ENCODE measurements around the gene LRP5. TPM values are rescaled to one million over a fixed set of nuclear protein-coding genes. Genes with fewer than 3 reads are reported as not detected.

LRP5 gene
- total and polyA plus RNA-seq, 9 of the 15 experiments (the other 6 are each of a cell fraction or from before 2014, with no cell fraction given): 0.48 to 44.2 (median 13.5) TPM

- no peak for TF ChIP-seq MGA (IDR thresholded peaks at IDR 0.05)
- TF ChIP-seq FOXA3 (CRISPR knock-in tag; conservative IDR thresholded peaks at IDR 0.05 in 1 of 2, IDR thresholded peaks at IDR 0.05 in 1 of 2): no peak
- TF ChIP-seq SREBF2 (CRISPR knock-in tag; IDR thresholded peaks at IDR 0.05): no peak
- no peak for TF ChIP-seq NUFIP1 (IDR thresholded peaks at IDR 0.05; ENCODE audit: partially characterized antibody)
- no peak for TF ChIP-seq SIN3A (IDR thresholded peaks at IDR 0.05; ENCODE audit: borderline replicate concordance in 2 of 2, control insufficient read depth in 1 of 2, low read depth in 2 of 2, low read length in 2 of 2)
- TF ChIP-seq KAT8 (IDR thresholded peaks at IDR 0.05; ENCODE audit: low read depth): no peak
- no peak for TF ChIP-seq CEBPG (CRISPR knock-in tag; IDR thresholded peaks at IDR 0.05)
- no peak for TF ChIP-seq CEBPG (tag; conservative IDR thresholded peaks at IDR 0.05 in 1 of 2, IDR thresholded peaks at IDR 0.05 in 1 of 2)
Measured at GRCh38 chr11:68358416-68358815, 46.0 kb downstream of the LRP5 start (continued).

All from K562 (cell line).